ENCODE data around the gene OR2T4. TPM values are rescaled to one million over a fixed set of nuclear protein-coding genes. Genes with fewer than 3 reads are reported as not detected.
A peak's percentile ranks its signal among the peaks of the same experiment; 100 is the strongest.

The OR2T4 gene, protein sequence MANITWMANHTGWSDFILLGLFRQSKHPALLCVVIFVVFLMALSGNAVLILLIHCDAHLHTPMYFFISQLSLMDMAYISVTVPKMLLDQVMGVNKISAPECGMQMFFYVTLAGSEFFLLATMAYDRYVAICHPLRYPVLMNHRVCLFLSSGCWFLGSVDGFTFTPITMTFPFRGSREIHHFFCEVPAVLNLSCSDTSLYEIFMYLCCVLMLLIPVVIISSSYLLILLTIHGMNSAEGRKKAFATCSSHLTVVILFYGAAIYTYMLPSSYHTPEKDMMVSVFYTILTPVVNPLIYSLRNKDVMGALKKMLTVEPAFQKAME
- not detected for polyA plus RNA-seq (ENCODE audit: insufficient read length)

- DNase-seq: no peak
These were observed at the start of gene OR2T4 for GRCh38 chr1:248361121-248361715. OR2T4 (plus strand) TSS chr1:248361665; CDS start chr1:248361665, 0 bp downstream.

GRCh38 chr1:248316796-248317195 is 44.7 kb upstream of the OR2T4 start:
- no peak for DNase-seq

GRCh38 chr1:248324468-248324867 is 37.0 kb upstream of the OR2T4 start, which contains the start of gene OR2M7:
OR2M7 (minus strand) TSS chr1:248324568; CDS start chr1:248324568, 0 bp downstream.
- no peak for DNase-seq

GRCh38 chr1:248343451-248343850 is 18.0 kb upstream of the OR2T4 start:
- DNase-seq: no peak

GRCh38 chr1:248348475-248348874 is 13.0 kb upstream of the OR2T4 start, which contains the start of gene OR14C36:
OR14C36 (plus strand) TSS chr1:248348775; CDS start chr1:248348775, 0 bp downstream.
- DNase-seq: no peak

DNA sequence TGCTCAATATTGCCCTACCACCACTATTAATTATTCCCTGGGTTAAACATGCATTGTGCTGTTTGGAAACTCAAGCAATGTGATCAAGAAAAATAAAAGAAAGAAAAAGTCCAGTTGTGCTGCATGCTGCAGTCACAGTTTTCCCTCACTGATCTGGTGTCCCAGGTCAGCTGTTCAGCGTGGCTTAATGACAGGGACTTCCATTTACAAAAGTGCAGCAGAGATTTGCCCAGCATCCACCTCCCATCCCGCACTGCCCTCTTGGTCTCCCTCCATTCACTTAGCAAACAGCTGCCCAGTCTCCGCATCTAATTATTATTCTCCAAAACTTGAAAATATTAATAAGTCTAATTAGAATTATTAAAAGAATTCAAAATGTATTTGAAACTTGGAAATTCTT is 2.0 kb upstream of the OR2T4 start:
- DNase-seq: no peak

- no peak for DNase-seq
These were observed 5.1 kb downstream of the OR2T4 start for GRCh38 chr1:248366609-248367008.

GRCh38 chr1:248372394-248372793 is 10.9 kb downstream of the OR2T4 start:
- DNase-seq: no peak

DNA sequence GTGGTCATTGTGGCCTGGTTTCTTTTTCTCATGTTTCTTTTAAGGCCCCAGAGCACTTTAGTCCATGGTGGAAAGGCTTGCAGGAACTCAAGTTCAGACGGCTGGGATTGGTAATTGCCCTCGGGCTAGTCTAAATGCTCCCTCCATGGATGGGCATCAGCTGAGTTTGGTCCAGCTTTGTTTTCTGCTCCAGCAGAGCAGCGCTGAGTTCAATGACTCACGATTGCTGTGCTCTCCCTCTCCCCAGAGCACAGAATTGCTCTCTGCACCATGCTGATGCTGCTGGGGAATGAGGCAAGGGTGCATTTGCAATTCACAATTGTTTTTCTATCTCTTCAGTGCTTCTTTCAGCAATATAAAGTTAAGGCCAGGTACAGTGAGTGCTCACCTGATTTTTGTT is 12.3 kb downstream of the OR2T4 start:
- DNase-seq: no peak

DNA sequence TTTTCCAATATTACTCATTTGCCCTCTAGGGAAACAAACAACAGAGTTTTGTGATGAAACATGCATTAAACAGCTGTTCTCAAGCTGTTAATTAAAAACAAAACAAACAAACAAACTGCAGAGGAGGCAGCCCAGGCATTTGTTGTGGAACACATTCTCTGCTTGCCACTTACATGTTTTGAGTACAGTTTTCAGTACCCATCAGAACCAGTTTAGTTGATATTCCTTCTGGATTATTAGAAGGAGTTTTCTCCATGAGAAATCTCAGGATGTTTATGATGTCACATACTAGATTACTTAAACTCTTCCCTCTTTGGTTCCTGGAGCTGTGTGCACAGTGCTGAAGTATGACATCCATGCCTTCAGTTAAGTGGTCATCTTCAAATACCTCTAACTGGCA is 14.0 kb downstream of the OR2T4 start, which contains the start of gene OR2T6:
TSS of gene OR2T6 (plus strand) at position 301 of the 400 bp plus-strand sequence. CDS start 11,863 bp downstream, outside the sequence.
- no peak for DNase-seq

DNA sequence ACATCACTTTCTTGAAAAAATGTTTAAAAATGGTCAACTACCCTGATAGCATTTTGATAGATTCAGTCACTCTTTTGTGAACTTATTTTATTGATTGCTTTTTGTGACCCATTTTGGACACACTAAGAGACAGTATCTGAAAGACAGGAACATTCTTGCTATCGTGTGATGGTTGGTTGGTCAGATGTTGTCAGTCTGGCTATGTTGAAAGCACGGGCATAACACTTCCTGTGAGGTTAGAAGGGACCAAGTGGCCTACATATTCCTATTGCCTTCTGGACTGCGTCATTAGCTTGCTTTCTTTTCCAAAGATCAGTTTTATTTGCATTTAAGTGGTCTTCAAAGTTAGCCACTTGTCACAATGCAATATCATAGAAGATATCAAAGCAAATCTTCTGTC is 15.5 kb downstream of the OR2T4 start:
- no peak for DNase-seq

GRCh38 chr1:248380854-248381253 is 19.4 kb downstream of the OR2T4 start:
- no peak for DNase-seq

DNA sequence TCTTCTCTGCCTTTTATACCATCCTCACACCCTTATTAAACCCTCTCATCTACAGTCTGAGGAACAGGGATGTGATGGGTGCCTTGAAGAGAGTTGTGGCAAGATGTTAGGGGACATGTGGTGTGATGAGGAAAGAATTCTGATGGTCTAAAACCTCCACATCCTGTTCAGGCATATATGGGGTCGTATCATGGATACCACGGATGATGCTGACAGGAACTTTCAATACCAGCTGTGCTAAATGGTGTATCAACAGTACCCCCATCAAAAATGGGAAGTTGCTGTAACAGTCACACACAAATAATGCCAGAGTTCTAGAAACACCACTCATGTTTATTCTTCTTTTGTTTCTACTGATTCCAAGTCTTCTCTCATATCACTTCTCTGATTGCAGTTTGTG is 27.0 kb downstream of the OR2T4 start:
- no peak for DNase-seq

DNA sequence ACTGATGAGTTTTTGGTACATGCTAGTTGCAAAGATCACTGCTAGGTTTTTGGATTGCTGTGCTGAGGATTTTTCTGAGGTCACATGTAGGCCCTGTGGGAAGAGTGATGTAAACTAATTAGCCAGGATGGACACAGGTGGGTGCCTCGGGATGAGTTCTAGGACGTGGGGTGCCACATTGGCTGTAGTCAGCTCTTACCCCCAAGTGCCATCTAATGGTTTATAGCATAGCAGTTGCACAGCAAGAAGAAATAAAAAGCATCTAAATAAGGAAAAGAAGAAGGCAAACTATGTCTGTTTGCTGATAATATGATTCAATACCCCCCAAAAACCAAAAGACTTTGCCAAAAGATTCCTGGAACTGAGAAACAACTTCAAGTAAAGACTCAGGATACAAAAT is 31.6 kb downstream of the OR2T4 start:
- no peak for DNase-seq

DNA sequence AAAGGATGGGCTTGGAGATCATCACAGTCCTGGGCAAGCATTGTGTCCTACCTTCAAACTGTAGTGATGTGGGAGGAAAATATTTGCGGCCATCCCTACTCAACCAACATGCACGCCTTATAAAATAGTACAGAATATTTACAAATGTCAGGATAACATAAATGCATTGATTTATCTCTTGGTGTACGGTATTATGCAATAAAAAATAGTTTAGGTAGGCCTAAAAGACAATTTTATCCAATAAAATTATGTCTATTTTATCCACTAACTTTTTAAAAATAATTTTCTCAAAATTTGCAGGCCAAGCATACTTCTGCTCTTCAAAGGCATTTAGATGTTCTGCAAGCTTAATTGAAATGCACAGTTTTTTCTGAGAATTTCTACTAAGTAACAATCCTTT is 41.3 kb downstream of the OR2T4 start, which contains the start of gene OR2T1:
TSS of gene OR2T1 (plus strand) at position 301 of the 400 bp plus-strand sequence. CDS start 3,100 bp downstream, outside the sequence.
- no peak for DNase-seq

GRCh38 chr1:248404024-248404423 is 42.6 kb downstream of the OR2T4 start:
- DNase-seq: peak; percentile 3

- DNase-seq: no peak
These were observed 45.5 kb downstream of the OR2T4 start for GRCh38 chr1:248406721-248407692.

Other genes with a start within 250 kb of the OR2T4 start
- gene OR2M5, start 216.5 kb upstream of the OR2T4 start, polyA plus RNA-seq (ENCODE audit: insufficient read length): not detected
- gene OR2M2, start 186.8 kb upstream of the OR2T4 start, polyA plus RNA-seq (ENCODE audit: insufficient read length): not detected
- 0.03 TPM for gene OR2M3, start 164.4 kb upstream of the OR2T4 start, polyA plus RNA-seq (ENCODE audit: insufficient read length)
- gene OR2M4, start 130.2 kb upstream of the OR2T4 start, polyA plus RNA-seq (ENCODE audit: insufficient read length): not detected
- gene OR2T33, start 83.7 kb upstream of the OR2T4 start, polyA plus RNA-seq (ENCODE audit: insufficient read length): not detected
- gene OR2T12, start 58.2 kb upstream of the OR2T4 start, polyA plus RNA-seq (ENCODE audit: insufficient read length): not detected
- not detected for gene OR2M7, start 37.1 kb upstream of the OR2T4 start, polyA plus RNA-seq (ENCODE audit: insufficient read length)
- gene OR14C36, start 12.9 kb upstream of the OR2T4 start, polyA plus RNA-seq (ENCODE audit: insufficient read length): not detected
- not detected for gene OR2T6, start 14.1 kb downstream of the OR2T4 start, polyA plus RNA-seq (ENCODE audit: insufficient read length)
- gene OR2T1, start 41.4 kb downstream of the OR2T4 start, polyA plus RNA-seq (ENCODE audit: insufficient read length): not detected
- gene OR2T2, start 84.0 kb downstream of the OR2T4 start, polyA plus RNA-seq (ENCODE audit: insufficient read length): not detected
- not detected for gene OR2T3, start 111.7 kb downstream of the OR2T4 start, polyA plus RNA-seq (ENCODE audit: insufficient read length)
- gene OR2T5, start 126.9 kb downstream of the OR2T4 start, polyA plus RNA-seq (ENCODE audit: insufficient read length): not detected
- gene OR2G6, start 146.4 kb downstream of the OR2T4 start, polyA plus RNA-seq (ENCODE audit: insufficient read length): not detected
- gene OR2T29, start 201.1 kb downstream of the OR2T4 start, polyA plus RNA-seq (ENCODE audit: insufficient read length): not detected
- gene OR2T34, start 213.1 kb downstream of the OR2T4 start, polyA plus RNA-seq (ENCODE audit: insufficient read length): not detected
- gene OR2T10, start 236.0 kb downstream of the OR2T4 start, polyA plus RNA-seq (ENCODE audit: insufficient read length): not detected